OCI-LY7 (cell line): ENCODE data around the gene CYB5RL.

Experiments
- CTCF ChIP-seq: fragments of 200-600 bp; sonication (generic); conservative IDR thresholded peaks from 2 replicates; pipeline ENCODE4 v1.5.1; 2014; ENCODE audit warnings: mild to moderate bottlenecking, antibody characterized with exemption, low read length, moderate library complexity, mixed read lengths
- EZH2phosphoT487 ChIP-seq: fragments of 200-600 bp; sonication (generic); IDR thresholded peaks from 2 replicates; pipeline ENCODE4 v1.6.1; 2018; ENCODE audit warnings: low read depth, borderline replicate concordance, mild to moderate bottlenecking, mixed run types, antibody characterized with exemption, low read length, moderate library complexity, mixed read lengths

- TF ChIP-seq EZH2phosphoT487 = no peak
- TF ChIP-seq CTCF = no peak
Measured at GRCh38 chr1:54200519-54200997, 728 bp upstream of the CYB5RL start.
